Gastroesophageal sphincter (tissue), 3 donors: ENCODE results near the gene GPR68.

Source experiments
- POLR2A ChIP-seq, 2 donors: fragments of 450-650 bp; IDR thresholded peaks; one replicate each; pipeline ENCODE4 v1.6.1; 2017; ENCODE audit warnings: antibody characterized with exemption in 2 of 2, mild to moderate bottlenecking in 2 of 2, moderate library complexity in 1 of 2
- TF ChIP-seq, protein P1 (sequence below), 4 experiments: fragments of 200-600 bp in 2 of 4; fragments of 450-650 bp in 2 of 4; sonication (generic) in 1 of 4; IDR thresholded peaks; one replicate each; pipeline ENCODE4 v1.5.1; 2017 to 2019; ENCODE audit warnings: antibody characterized with exemption in 4 of 4, mild to moderate bottlenecking in 2 of 4, moderate library complexity in 2 of 4

DNA sequence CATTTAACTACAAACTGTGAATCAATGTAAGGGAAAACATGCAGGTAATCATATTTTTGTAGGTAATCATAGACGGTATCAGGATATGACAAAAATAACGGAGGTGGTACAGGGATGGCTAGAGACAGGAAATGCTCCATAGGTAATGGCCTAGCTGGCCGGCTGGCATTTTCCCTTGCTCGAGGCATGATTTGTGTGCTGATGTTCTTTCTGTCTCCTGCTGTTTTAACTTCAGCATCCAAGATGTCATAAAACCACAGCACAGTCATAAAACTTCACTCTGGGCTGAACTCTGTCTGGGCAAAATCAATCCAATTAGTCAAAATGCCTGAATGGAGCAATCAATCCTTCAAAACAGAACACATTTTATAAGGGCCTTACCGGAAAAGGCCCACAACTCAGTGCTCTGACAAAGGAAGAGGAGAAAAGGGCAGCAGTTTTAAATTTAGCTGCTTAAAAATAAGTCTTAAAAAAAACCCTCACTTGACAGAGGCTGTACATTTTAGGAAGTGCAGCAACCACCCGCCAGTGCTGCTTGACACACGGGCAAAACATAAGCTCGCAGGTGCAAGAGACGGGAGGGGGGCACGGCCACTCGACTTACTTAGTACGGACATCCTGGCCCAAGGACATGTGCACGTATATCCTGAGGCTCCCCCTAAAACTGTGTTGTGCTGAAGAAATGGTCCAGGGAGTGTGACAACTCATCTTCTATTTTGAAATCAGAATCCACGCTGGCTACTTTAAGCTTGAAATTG, 40.5 kb upstream of the GPR68 start:
- TF ChIP-seq, protein P1, sequence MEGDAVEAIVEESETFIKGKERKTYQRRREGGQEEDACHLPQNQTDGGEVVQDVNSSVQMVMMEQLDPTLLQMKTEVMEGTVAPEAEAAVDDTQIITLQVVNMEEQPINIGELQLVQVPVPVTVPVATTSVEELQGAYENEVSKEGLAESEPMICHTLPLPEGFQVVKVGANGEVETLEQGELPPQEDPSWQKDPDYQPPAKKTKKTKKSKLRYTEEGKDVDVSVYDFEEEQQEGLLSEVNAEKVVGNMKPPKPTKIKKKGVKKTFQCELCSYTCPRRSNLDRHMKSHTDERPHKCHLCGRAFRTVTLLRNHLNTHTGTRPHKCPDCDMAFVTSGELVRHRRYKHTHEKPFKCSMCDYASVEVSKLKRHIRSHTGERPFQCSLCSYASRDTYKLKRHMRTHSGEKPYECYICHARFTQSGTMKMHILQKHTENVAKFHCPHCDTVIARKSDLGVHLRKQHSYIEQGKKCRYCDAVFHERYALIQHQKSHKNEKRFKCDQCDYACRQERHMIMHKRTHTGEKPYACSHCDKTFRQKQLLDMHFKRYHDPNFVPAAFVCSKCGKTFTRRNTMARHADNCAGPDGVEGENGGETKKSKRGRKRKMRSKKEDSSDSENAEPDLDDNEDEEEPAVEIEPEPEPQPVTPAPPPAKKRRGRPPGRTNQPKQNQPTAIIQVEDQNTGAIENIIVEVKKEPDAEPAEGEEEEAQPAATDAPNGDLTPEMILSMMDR (IDR thresholded peaks at IDR 0.05): no peak
- TF ChIP-seq POLR2A (IDR thresholded peaks at IDR 0.05): no peak
